Amniotic epithelial cell (primary cell): ENCODE results near the gene ASMTL.
"Not testable (repeated sequence)": the region's sequence is repeated elsewhere in the genome, so short reads cannot be mapped to it uniquely, and the experiment has no call there.

Experiments used
- DNase-seq: peaks from one replicate; pipeline ENCODE4 v3.0.0-alpha.2; 2010; ENCODE audit warnings: low read depth

ASMTL gene

GRCh38 chrX:1387141-1387776 lies 65.5 kb downstream of the ASMTL start:
- no peak for DNase-seq

GRCh38 chrX:1386338-1387127 lies 66.2 kb downstream of the ASMTL start:
- no peak for DNase-seq

GRCh38 chrX:1385253-1386223 lies 67.2 kb downstream of the ASMTL start:
- no peak for DNase-seq

GRCh38 chrX:1384658-1385252 lies 68.0 kb downstream of the ASMTL start:
- no peak for DNase-seq

- DNase-seq, result no peak
Observed at GRCh38 chrX:1380672-1381233, 72.0 kb downstream of the ASMTL start.

GRCh38 chrX:1378306-1378759 lies 74.4 kb downstream of the ASMTL start:
- no peak for DNase-seq

- DNase-seq, result no peak
Observed at GRCh38 chrX:1368385-1368698, 84.4 kb downstream of the ASMTL start.

- DNase-seq, result not testable (repeated sequence)
Observed at GRCh38 chrX:1366363-1366762, 86.3 kb downstream of the ASMTL start.

- DNase-seq, result no peak
Observed at GRCh38 chrX:1361910-1362309, 90.8 kb downstream of the ASMTL start.

- DNase-seq, result no peak
Observed at GRCh38 chrX:1361275-1361674, 91.4 kb downstream of the ASMTL start.

GRCh38 chrX:1360171-1360570 lies 92.5 kb downstream of the ASMTL start:
- no peak for DNase-seq

GRCh38 chrX:1359477-1359873 lies 93.2 kb downstream of the ASMTL start:
- DNase-seq, result no peak

GRCh38 chrX:1358793-1359476 lies 93.8 kb downstream of the ASMTL start:
- no peak for DNase-seq

GRCh38 chrX:1357993-1358392 lies 94.7 kb downstream of the ASMTL start:
- DNase-seq, result no peak

GRCh38 chrX:1355131-1356046 lies 97.3 kb downstream of the ASMTL start:
- DNase-seq, result no peak

GRCh38 chrX:1354036-1355019 lies 98.4 kb downstream of the ASMTL start:
- no peak for DNase-seq
